Mucosa of rectum (tissue), 2 donors: ENCODE data around the gene HS1BP3.
A peak's percentile ranks its signal among the peaks of the same experiment; 100 is the strongest.

ENCODE experiments used
- H3K27ac ChIP-seq, 2 donors: one replicate each; pipeline ENCODE4 v1.7.0; 2013; ENCODE audit warnings: inconsistent platforms in 2 of 2, low read depth in 2 of 2, low read length in 2 of 2
- H3K27me3 ChIP-seq, 2 donors: one replicate each; pipeline ENCODE4 v1.7.0; 2013; ENCODE audit warnings: low read length in 2 of 2; ENCODE audit not compliant: control insufficient read depth in 2 of 2, insufficient read depth in 2 of 2
- H3K36me3 ChIP-seq, 2 donors: one replicate each; pipeline ENCODE4 v1.7.0; 2013; ENCODE audit warnings: low read length in 2 of 2; ENCODE audit not compliant: control insufficient read depth in 2 of 2, insufficient read depth in 2 of 2
- H3K4me1 ChIP-seq, 2 donors: one replicate each; pipeline ENCODE4 v1.7.0; 2013; ENCODE audit warnings: low read length in 2 of 2, mild to moderate bottlenecking in 1 of 2; ENCODE audit not compliant: control insufficient read depth in 2 of 2, insufficient read depth in 2 of 2
- H3K4me3 ChIP-seq, 2 donors: one replicate each; pipeline ENCODE4 v1.7.0; 2013; ENCODE audit warnings: low read length in 2 of 2
- H3K9ac ChIP-seq, 2 donors: one replicate each; pipeline ENCODE4 v1.7.0; 2013; ENCODE audit warnings: low read length in 2 of 2, low read depth in 1 of 2, mild to moderate bottlenecking in 1 of 2
- H3K9me3 ChIP-seq, 2 donors: one replicate each; pipeline ENCODE4 v1.7.0; 2013; ENCODE audit warnings: low read length in 2 of 2; ENCODE audit not compliant: control insufficient read depth in 2 of 2
- donor health status: healthy.
- donor health status: Normal muscosa, but diverticular disease.

The HS1BP3 gene

GRCh38 chr2:20600756-20601325 is 50.1 kb downstream of the HS1BP3 start:
- Histone ChIP-seq H3K27me3 (no peaks in the 10 kb centered on the region), H3K4me1 (peaks cover 12 to 20% of the 10 kb centered on the region in 2 donors), H3K36me3 (no peaks in the 10 kb centered on the region), H3K4me3 (no peak overlapping the region), H3K9ac (no peak overlapping the region), H3K9me3 (no peaks in the 10 kb centered on the region), H3K27ac (no peak overlapping the region)

DNA sequence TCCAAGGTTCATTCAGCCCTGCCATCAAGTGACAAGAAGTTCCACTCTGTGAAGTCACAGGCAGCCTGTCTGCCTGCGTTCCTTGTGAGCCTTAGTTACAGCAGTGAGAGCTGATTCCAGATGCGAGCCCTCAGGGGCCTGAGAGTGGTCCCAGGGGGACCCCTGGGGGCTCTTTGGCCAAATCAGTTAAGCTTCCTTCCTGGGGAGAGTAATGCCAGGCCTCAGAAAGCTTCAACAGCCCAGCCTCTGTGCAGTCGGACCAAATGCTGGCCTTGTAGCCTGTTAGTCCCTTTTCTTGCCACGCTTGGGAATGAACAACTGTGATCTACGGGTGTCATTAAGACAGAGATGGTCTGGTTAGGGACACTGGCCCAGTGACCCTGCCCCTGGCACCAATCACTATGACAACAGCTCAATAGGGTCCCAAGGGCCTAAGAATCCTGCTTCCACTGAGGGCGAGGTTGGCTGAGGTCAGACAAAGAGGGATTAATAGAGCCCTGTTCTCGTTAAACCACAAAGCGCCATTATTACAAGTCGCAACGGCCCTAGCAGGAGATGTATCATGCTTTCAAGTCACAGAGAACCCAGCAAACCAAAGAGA is 50.9 kb downstream of the HS1BP3 start:
- Histone ChIP-seq H3K9ac (no peak overlapping the region), H3K4me3 (no peak overlapping the region), H3K27me3 (no peaks in the 10 kb centered on the region), H3K4me1 (peaks cover 15 to 20% of the 10 kb centered on the region in 2 donors), H3K9me3 (no peaks in the 10 kb centered on the region), H3K27ac (peak overlapping the region in 1 of 2 donors; percentile 38), H3K36me3 (no peaks in the 10 kb centered on the region)

GRCh38 chr2:20599001-20599600 is 51.8 kb downstream of the HS1BP3 start:
- Histone ChIP-seq H3K9ac (no peak overlapping the region), H3K4me1 (peaks cover 16 to 20% of the 10 kb centered on the region in 2 donors), H3K4me3 (no peak overlapping the region), H3K27me3 (no peaks in the 10 kb centered on the region), H3K9me3 (no peaks in the 10 kb centered on the region), H3K27ac (peak overlapping the region; percentile 12 to 25), H3K36me3 (no peaks in the 10 kb centered on the region)

DNA sequence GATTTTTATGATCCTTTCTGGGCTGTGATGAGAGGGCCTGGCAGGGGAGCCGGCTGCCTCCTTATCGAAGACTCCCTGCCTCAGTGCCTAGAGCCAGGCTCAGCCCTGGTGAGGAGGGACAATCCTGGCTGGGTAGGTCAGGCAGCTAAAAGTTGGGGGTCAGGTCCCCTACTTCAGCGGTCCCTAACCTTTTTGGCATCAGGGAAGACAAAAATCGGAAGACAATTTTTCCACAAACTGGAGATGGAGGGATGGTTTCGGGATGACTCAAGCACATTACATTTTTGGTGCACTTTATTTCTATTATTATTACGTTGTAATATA is 53.1 kb downstream of the HS1BP3 start:
- Histone ChIP-seq H3K4me3 (no peak overlapping the region), H3K9me3 (no peaks in the 10 kb centered on the region), H3K36me3 (no peaks in the 10 kb centered on the region), H3K4me1 (peaks cover 20 to 21% of the 10 kb centered on the region in 2 donors), H3K9ac (no peak overlapping the region), H3K27me3 (no peaks in the 10 kb centered on the region), H3K27ac (peak overlapping the region; percentile 67 to 69)

DNA sequence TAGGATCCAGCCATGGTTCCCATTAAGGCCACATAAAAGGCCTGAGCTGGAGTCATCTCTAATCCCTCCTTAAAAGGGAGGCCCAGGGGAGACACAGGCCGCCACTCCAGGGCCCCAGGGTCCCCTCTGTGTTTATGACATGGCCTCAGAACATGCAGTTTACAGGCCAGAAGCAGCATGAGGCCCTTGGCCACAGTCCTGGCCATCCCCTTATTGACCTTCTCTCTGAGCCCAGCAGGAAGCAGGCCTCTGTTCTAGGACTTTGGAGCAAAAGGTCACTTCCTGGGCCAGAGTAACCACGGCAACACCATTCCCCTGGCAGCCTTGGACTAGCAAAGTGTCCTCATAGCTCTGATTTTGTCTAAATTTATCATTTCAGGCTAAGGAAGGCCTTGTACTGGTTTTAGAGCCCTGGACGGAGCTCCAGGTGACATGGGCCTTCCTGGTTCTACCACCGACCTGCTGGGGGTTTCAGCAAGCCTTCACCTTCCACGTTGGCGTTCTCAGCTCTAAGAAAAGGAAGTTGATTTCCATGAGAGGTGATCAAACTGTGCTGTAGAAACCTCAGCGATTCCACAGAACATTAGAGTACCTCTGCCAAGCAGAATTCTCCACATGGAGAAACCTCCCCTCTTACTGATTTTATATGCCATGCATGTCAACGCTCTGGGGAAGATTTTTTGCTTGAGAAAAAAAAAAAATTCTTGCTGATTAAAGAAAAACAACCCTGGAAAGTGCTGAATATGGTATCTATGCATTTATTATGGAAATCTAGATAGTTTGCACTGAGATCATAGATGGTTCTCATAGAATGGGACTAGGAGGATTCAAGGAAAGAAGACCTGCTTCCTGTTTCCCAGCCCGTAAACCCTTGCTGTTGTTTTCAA is 53.7 kb downstream of the HS1BP3 start:
- Histone ChIP-seq H3K27me3 (no peaks in the 10 kb centered on the region), H3K9ac (no peak overlapping the region), H3K4me1 (peaks cover 20 to 21% of the 10 kb centered on the region in 2 donors), H3K4me3 (no peak overlapping the region), H3K36me3 (no peaks in the 10 kb centered on the region), H3K27ac (peak overlapping the region; percentile 67 to 69), H3K9me3 (no peaks in the 10 kb centered on the region)

GRCh38 chr2:20596193-20596972 is 54.5 kb downstream of the HS1BP3 start:
- Histone ChIP-seq H3K4me3 (no peak overlapping the region), H3K36me3 (no peaks in the 10 kb centered on the region), H3K9me3 (no peaks in the 10 kb centered on the region), H3K9ac (peak overlapping the region in 1 of 2 donors; percentile 43), H3K4me1 (peaks cover 20 to 21% of the 10 kb centered on the region in 2 donors), H3K27me3 (no peaks in the 10 kb centered on the region), H3K27ac (peak overlapping the region; percentile 16 to 69)

GRCh38 chr2:20595439-20596192 is 55.3 kb downstream of the HS1BP3 start:
- no peak overlapping the region for H3K9ac ChIP-seq
- peak overlapping the region in 1 of 2 donors; percentile 25 for H3K27ac ChIP-seq
- peaks cover 20 to 21% of the 10 kb centered on the region in 2 donors for H3K4me1 ChIP-seq

DNA sequence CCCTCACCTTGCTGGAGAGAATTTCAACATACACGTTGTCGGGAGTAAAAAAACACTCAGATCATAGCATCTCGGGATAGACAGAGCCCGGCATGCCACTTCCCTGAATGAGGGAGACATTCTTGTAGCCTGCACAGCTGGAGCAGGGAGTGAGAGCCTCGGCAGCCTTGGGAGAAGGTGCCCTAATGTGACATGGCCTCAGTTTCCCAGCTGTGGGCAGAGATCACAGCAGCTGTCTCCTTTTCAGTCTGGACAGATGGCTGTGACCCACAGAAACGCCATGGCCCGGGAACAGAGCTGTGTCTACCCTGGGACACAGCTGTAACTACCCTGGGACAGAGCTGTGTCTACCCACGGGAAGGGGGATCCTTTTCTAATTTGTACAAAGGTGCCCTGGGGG is 55.9 kb downstream of the HS1BP3 start:
- H3K9ac ChIP-seq, result no peak overlapping the region

More at GRCh38 chr2:20595439-20596192, 55.3 kb downstream of the HS1BP3 start:
- Histone ChIP-seq H3K36me3 (no peaks in the 10 kb centered on the region), H3K27me3 (no peaks in the 10 kb centered on the region), H3K9me3 (no peaks in the 10 kb centered on the region), H3K4me3 (no peak overlapping the region)

DNA sequence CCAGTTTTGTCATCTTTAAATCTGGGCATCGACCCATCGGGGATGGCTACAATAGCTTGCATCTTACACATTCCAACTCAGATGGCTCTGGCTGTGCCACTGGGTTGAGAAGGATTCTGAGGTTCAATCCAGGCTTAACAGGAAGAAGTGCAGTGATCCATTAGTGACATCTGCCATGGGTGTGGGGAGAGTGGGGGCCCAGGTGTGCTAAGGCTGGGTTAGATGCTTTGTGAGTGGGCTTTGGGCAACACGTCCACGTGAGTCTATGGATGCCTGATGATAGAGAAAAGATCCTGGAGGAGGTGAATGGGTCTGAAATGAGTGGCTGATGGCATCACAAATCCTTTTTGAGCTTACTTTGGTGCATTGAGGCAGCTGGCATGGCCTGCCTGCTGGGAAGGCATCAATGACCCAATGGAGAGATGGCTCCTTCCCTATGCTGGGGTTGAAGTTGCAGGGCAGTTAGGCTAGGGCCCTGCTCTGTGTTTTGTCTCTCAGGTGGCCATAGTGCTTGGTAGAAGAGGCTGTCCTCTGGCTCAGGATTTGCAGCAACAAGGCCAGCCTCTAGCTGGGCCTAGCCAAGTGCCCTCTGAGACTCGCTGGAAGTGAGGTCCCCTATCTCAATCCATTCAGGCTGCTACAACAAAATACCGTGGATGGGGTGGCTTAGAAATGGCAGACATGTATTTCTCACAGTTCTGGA is 56.7 kb downstream of the HS1BP3 start:
- Histone ChIP-seq H3K27ac (peak overlapping the region in 1 of 2 donors; percentile 19), H3K27me3 (no peaks in the 10 kb centered on the region), H3K4me1 (peaks cover 20 to 21% of the 10 kb centered on the region in 2 donors), H3K36me3 (no peaks in the 10 kb centered on the region), H3K4me3 (no peak overlapping the region), H3K9me3 (no peaks in the 10 kb centered on the region), H3K9ac (no peak overlapping the region)

More for the DNA sequence above, 55.9 kb downstream of the HS1BP3 start:
- H3K4me3 ChIP-seq, result no peak overlapping the region
- H3K4me1 ChIP-seq, result peaks cover 20 to 21% of the 10 kb centered on the region in 2 donors
- H3K9me3 ChIP-seq, result no peaks in the 10 kb centered on the region
- H3K36me3 ChIP-seq, result no peaks in the 10 kb centered on the region
- H3K27me3 ChIP-seq, result no peaks in the 10 kb centered on the region
- no peak overlapping the region for H3K27ac ChIP-seq
